ENCODE measurements around the gene ALKBH3. TPM values are rescaled to one million over a fixed set of nuclear protein-coding genes. Genes with fewer than 3 reads are reported as not detected.

ALKBH3 gene
- total RNA-seq, 1 donor from 2014 or later: 27.3 TPM

DNA sequence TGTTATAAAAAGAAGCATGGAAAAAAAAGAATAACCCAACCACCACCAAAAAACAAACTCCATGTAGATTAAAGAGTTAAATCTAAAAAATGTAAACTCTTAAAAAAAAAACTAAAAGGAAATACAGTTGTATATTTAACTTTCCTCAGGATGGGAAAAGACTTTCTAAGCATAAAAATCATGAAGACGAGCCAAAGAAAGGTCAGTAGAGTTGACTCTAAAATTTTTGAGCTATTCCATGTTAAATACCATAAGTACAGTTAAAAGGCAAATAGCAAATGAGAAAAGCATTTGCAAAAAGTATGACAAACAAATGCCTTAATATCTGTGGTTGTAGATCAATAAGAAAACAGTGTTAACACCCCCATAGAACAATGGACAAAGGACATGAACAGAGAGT, 33.8 kb downstream of the ALKBH3 start:
- Mint-ChIP-seq H3K4me3 (ENCODE audit: unreplicated experiment) (no peak overlapping the region), H3K27me3 (ENCODE audit: unreplicated experiment) (no peaks in the 10 kb centered on the region), H3K4me1 (ENCODE audit: unreplicated experiment) (no peaks in the 10 kb centered on the region), H3K9me3 (ENCODE audit: unreplicated experiment) (no peaks in the 10 kb centered on the region), H3K27ac (ENCODE audit: unreplicated experiment) (no peak overlapping the region), H3K36me3 (ENCODE audit: low read depth, unreplicated experiment) (peaks cover 12% of the 10 kb centered on the region)
- no peak for DNase-seq (ENCODE audit: low spot score)
- TF ChIP-seq, protein P1, sequence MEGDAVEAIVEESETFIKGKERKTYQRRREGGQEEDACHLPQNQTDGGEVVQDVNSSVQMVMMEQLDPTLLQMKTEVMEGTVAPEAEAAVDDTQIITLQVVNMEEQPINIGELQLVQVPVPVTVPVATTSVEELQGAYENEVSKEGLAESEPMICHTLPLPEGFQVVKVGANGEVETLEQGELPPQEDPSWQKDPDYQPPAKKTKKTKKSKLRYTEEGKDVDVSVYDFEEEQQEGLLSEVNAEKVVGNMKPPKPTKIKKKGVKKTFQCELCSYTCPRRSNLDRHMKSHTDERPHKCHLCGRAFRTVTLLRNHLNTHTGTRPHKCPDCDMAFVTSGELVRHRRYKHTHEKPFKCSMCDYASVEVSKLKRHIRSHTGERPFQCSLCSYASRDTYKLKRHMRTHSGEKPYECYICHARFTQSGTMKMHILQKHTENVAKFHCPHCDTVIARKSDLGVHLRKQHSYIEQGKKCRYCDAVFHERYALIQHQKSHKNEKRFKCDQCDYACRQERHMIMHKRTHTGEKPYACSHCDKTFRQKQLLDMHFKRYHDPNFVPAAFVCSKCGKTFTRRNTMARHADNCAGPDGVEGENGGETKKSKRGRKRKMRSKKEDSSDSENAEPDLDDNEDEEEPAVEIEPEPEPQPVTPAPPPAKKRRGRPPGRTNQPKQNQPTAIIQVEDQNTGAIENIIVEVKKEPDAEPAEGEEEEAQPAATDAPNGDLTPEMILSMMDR (IDR thresholded peaks at IDR 0.05; ENCODE audit: unreplicated experiment): no peak

DNA sequence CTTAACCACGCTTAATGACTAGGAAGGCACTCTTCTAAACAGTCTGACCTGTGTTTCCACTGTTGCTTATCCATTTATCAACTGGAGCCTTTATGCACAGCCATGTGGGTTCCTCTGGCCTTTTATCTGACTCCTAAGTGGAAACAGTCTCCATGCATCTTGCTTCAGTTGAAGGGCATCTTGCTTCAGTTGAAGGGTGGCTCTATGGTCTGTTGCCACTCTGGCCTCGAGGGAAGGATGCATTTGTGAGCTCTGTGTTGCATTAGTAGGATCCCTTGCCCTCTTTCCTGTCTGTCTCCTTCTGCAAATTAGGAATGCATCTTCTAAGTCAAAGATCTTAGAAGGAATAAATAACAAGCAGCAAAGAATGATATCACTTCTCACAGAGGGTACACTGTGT, 36.0 kb downstream of the ALKBH3 start:
- no peak for DNase-seq (ENCODE audit: low spot score)
- H3K4me3 Mint-ChIP-seq (ENCODE audit: unreplicated experiment): no peak overlapping the region
- TF ChIP-seq, protein P1 (IDR thresholded peaks at IDR 0.05; ENCODE audit: unreplicated experiment): no peak
- H3K27me3 Mint-ChIP-seq (ENCODE audit: unreplicated experiment): no peaks in the 10 kb centered on the region
- H3K9me3 Mint-ChIP-seq (ENCODE audit: unreplicated experiment): no peaks in the 10 kb centered on the region
- H3K27ac Mint-ChIP-seq (ENCODE audit: unreplicated experiment): no peak overlapping the region
- no peaks in the 10 kb centered on the region for H3K4me1 Mint-ChIP-seq (ENCODE audit: unreplicated experiment)
- peaks cover 10% of the 10 kb centered on the region for H3K36me3 Mint-ChIP-seq (ENCODE audit: low read depth, unreplicated experiment)

DNA sequence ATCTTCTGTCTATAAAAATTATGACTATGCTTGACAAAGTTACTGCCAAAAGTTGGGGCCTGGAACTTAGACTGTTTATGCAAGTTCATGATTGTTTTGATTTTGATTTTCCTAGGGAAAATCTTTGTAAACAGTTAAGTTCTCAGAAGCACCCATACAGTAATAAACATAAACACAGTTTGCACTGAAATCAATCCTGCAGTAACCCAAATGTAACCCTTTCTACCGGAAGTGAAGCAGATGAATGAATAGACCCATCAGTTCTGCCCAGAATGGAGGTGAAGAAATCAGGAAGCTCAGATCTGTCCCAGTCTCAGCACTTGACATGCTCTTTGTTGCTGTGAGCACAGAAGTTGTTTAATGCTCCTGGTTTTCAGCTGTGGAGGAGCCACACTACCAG, 37.2 kb downstream of the ALKBH3 start:
- no peaks in the 10 kb centered on the region for H3K4me1 Mint-ChIP-seq (ENCODE audit: unreplicated experiment)
- no peak overlapping the region for H3K4me3 Mint-ChIP-seq (ENCODE audit: unreplicated experiment)
- H3K9me3 Mint-ChIP-seq (ENCODE audit: unreplicated experiment): no peaks in the 10 kb centered on the region
- no peak overlapping the region for H3K27ac Mint-ChIP-seq (ENCODE audit: unreplicated experiment)
- TF ChIP-seq, protein P1 (IDR thresholded peaks at IDR 0.05; ENCODE audit: unreplicated experiment): no peak
- H3K27me3 Mint-ChIP-seq (ENCODE audit: unreplicated experiment): no peaks in the 10 kb centered on the region
- no peak for DNase-seq (ENCODE audit: low spot score)
- H3K36me3 Mint-ChIP-seq (ENCODE audit: low read depth, unreplicated experiment): peaks cover 10% of the 10 kb centered on the region

DNA sequence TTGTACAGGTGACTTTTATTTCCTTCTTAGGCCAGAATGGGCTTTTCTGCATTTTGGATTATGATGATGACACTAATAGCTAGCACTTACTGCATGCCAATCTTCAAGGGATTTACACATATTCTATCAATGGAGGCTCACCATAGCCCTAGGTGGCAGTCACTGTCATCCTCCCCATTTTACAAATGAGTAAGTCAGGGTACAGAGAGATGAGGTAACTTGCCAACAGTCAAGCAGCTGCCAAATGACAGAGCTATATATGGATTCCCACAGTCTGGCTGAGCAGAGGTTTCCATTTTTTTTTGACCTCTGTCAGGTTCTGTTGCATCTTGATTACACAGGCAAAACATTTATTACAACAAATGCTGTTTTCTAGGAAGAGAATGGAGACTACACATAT, 38.0 kb downstream of the ALKBH3 start:
- no peaks in the 10 kb centered on the region for H3K9me3 Mint-ChIP-seq (ENCODE audit: unreplicated experiment)
- no peaks in the 10 kb centered on the region for H3K27me3 Mint-ChIP-seq (ENCODE audit: unreplicated experiment)
- H3K27ac Mint-ChIP-seq (ENCODE audit: unreplicated experiment): no peak overlapping the region

DNA sequence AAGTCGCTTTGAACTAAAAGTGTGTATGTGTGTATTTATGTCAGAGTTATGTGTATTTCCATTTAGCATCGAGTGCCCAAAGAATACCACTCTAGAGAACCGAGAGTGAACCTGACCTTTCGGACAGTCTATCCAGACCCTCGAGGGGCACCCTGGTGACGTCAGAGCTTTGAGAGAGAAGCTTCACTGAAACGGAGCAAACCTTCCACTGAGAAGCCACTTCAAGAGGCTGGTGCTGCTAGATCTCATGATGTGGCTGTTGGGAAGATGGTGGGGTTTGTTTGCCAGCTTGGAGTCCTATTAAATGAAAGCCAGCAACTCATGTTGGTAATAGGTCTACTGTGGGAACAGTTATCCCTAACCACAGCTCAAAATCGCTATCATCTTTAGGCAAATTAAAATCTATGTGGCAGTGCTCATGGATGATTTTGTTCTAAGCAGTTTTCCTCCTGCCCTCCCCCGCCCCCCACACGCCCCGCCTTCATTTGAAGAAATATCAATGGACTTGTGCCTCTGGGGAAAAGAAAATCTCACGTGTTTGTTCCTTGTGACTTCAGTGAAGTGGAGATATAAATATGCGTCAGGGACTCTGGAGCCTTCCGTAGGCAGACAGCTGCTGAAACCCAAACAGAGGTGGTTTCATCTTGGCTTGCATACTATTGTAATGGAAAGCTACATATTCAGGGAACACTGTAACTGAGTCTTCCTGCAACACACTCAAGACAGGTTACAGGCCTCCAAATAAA, 39.4 kb downstream of the ALKBH3 start:
- TF ChIP-seq, protein P1 (IDR thresholded peaks at IDR 0.05; ENCODE audit: unreplicated experiment): no peak
- no peak for DNase-seq (ENCODE audit: low spot score)
- no peaks in the 10 kb centered on the region for H3K4me1 Mint-ChIP-seq (ENCODE audit: unreplicated experiment)
- no peaks in the 10 kb centered on the region for H3K9me3 Mint-ChIP-seq (ENCODE audit: unreplicated experiment)
- H3K4me3 Mint-ChIP-seq (ENCODE audit: unreplicated experiment): no peak overlapping the region
- no peak overlapping the region for H3K27ac Mint-ChIP-seq (ENCODE audit: unreplicated experiment)
- peaks cover 10% of the 10 kb centered on the region for H3K36me3 Mint-ChIP-seq (ENCODE audit: low read depth, unreplicated experiment)
- H3K27me3 Mint-ChIP-seq (ENCODE audit: unreplicated experiment): no peaks in the 10 kb centered on the region

More for the DNA sequence above, 38.0 kb downstream of the ALKBH3 start:
- H3K36me3 Mint-ChIP-seq (ENCODE audit: low read depth, unreplicated experiment): peaks cover 10% of the 10 kb centered on the region
- no peaks in the 10 kb centered on the region for H3K4me1 Mint-ChIP-seq (ENCODE audit: unreplicated experiment)
- no peak overlapping the region for H3K4me3 Mint-ChIP-seq (ENCODE audit: unreplicated experiment)
- no peak for DNase-seq (ENCODE audit: low spot score)
- TF ChIP-seq, protein P1 (IDR thresholded peaks at IDR 0.05; ENCODE audit: unreplicated experiment): no peak
